Tibial artery (tissue), 4 donors: Measurements from ENCODE around the gene RCOR2.

Source experiments
- DNase-seq, 2 donors: peaks; one replicate each; pipeline ENCODE4 v3.0.0-alpha.2; 2019
- H3K27ac ChIP-seq, 2 donors: fragments of 200-600 bp; sonication (generic) in 1 of 2; 1 replicate in 1 of 2; 2 replicates in 1 of 2; pipeline ENCODE4 v1.5.1; 2018 to 2019; ENCODE audit warnings: mild to moderate bottlenecking in 1 of 2
- H3K27me3 ChIP-seq, 2 donors: fragments of 200-600 bp; sonication (generic) in 1 of 2; one replicate each; pipeline versions ENCODE4 v1.5.1 to v1.6.0; 2016 to 2019
- H3K36me3 ChIP-seq, 3 donors: fragments of 200-600 bp; sonication (generic) in 2 of 3; one replicate each; pipeline ENCODE4 v1.5.1; 2016 to 2019; ENCODE audit warnings: mild to moderate bottlenecking in 2 of 3
- H3K4me1 ChIP-seq, 4 donors: fragments of 200-600 bp; sonication (generic) in 2 of 4; 1 replicate in 3 of 4; 2 replicates in 1 of 4; pipeline ENCODE4 v1.5.1; 2016 to 2019
- H3K4me3 ChIP-seq, 2 donors: fragments of 200-600 bp; sonication (generic) in 1 of 2; 1 replicate in 1 of 2; 2 replicates in 1 of 2; pipeline ENCODE4 v1.5.1; 2018 to 2019; ENCODE audit warnings: mild to moderate bottlenecking in 2 of 2
- H3K9me3 ChIP-seq, 3 donors: fragments of 200-600 bp; sonication (generic) in 1 of 3; one replicate each; pipeline ENCODE4 v1.5.1; 2016 to 2019
- intact Hi-C: fragments of 100-400 bp; cut with DNase I; formaldehyde crosslinking; loops from one replicate; pipeline ENCODE4 v1.15.0; 2023; ENCODE audit warnings: low total_unique reads
- TF ChIP-seq, protein P1 (sequence below), 2 experiments: fragments of 200-600 bp in 1 of 2; fragments of 450-650 bp in 1 of 2; IDR thresholded peaks; one replicate each; pipeline ENCODE4 v1.5.1; 2017 to 2019; ENCODE audit warnings: antibody characterized with exemption in 2 of 2, mild to moderate bottlenecking in 1 of 2, moderate library complexity in 1 of 2

RCOR2 gene

DNA sequence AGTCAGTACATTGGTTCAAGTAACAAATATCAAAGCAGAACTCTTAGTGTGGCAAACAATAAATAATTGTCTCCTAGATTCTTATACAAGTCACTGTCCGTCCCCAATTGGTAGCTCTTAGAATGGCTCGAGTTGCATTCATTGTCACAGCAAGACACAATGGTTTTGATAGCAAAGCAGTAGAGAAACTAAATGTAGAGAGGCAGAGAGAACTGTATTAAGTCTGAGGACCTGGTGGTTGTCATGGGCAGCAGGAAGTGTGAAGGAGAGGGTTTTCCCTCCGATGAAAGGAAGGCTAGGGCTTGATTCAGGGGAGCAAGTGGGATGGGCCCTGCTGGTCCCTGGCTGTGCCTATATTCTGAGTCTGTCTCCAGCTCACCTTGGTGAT is 36.6 kb downstream of the RCOR2 start:
- intact Hi-C loops = no loop called here
- Histone ChIP-seq H3K27ac (no peak overlapping the region), H3K9me3 (no peaks in the 10 kb centered on the region), H3K4me3 (no peak overlapping the region), H3K36me3 (peaks cover 0 to 5% (median 0%) of the 10 kb centered on the region in 3 donors), H3K27me3 (no peaks in the 10 kb centered on the region), H3K4me1 (peaks cover 0 to 36% (median 7%) of the 10 kb centered on the region in 4 donors)
- TF ChIP-seq, protein P1, sequence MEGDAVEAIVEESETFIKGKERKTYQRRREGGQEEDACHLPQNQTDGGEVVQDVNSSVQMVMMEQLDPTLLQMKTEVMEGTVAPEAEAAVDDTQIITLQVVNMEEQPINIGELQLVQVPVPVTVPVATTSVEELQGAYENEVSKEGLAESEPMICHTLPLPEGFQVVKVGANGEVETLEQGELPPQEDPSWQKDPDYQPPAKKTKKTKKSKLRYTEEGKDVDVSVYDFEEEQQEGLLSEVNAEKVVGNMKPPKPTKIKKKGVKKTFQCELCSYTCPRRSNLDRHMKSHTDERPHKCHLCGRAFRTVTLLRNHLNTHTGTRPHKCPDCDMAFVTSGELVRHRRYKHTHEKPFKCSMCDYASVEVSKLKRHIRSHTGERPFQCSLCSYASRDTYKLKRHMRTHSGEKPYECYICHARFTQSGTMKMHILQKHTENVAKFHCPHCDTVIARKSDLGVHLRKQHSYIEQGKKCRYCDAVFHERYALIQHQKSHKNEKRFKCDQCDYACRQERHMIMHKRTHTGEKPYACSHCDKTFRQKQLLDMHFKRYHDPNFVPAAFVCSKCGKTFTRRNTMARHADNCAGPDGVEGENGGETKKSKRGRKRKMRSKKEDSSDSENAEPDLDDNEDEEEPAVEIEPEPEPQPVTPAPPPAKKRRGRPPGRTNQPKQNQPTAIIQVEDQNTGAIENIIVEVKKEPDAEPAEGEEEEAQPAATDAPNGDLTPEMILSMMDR (IDR thresholded peaks at IDR 0.05) = no peak
- DNase-seq = no peak

- Histone ChIP-seq H3K36me3 (peaks cover 0 to 5% (median 0%) of the 10 kb centered on the region in 3 donors), H3K9me3 (no peaks in the 10 kb centered on the region), H3K27me3 (no peaks in the 10 kb centered on the region), H3K27ac (no peak overlapping the region), H3K4me1 (peaks cover 0 to 32% (median 10%) of the 10 kb centered on the region in 4 donors), H3K4me3 (no peak overlapping the region)
- TF ChIP-seq, protein P1 (IDR thresholded peaks at IDR 0.05) = no peak
- intact Hi-C loops = no loop called here
- no peak for DNase-seq
These were observed 37.2 kb downstream of the RCOR2 start for GRCh38 chr11:63879598-63880402.

DNA sequence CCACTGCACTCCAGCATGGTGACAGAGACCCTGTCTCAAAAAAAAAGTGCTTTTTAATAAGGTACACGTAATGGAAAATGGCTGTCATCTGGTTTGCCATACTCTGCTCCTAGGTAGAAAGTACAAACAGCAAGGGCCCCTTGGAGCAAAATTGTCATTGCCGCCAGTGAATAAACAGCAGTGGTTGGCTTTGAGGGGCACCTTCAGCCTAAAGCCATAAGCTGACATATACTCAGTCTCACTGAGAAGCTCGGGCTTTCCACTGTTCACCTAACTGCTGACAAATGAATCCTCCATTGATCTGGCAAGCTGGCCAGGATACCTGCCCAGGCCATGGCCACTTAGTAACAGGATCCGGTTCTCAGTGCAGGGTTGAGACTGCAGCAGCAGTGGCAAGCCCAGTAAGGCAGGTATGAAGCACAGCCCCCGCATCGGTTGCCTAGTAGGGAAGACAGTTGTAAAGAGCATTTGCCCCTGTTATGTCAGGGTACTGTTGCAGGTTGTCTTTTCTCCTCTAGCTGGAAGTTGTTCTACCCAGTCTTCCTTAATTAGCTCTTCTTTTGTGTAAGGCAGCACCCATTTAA is 39.2 kb downstream of the RCOR2 start:
- Histone ChIP-seq H3K4me1 (peaks cover 0 to 40% (median 29%) of the 10 kb centered on the region in 4 donors), H3K9me3 (no peaks in the 10 kb centered on the region), H3K36me3 (peaks cover 0 to 5% (median 0%) of the 10 kb centered on the region in 3 donors), H3K27me3 (no peaks in the 10 kb centered on the region), H3K4me3 (no peak overlapping the region), H3K27ac (no peak overlapping the region)
- TF ChIP-seq, protein P1 (IDR thresholded peaks at IDR 0.05) = no peak
- no peak for DNase-seq
- intact Hi-C loops = no loop called here

DNA sequence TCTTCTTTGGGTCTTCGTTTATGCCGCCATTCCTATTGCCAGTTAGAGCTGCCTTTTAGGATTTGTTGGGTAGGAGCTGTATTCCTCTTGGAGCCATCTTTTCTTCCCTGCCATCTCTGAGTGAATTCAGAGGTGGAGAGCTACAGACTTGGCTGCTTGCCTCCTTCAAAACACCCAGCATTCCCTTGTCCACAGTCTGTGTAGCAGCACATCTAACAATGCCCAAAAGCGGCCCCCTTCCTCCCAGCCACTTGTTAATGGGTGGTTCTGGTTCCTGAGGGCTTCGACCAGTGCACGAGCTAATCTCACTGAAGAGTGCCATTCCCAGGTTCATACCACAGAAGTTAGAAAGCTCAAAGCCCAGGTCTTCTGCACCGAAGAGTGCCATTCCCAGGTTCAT is 40.3 kb downstream of the RCOR2 start:
- H3K27ac ChIP-seq = no peak overlapping the region

DNA sequence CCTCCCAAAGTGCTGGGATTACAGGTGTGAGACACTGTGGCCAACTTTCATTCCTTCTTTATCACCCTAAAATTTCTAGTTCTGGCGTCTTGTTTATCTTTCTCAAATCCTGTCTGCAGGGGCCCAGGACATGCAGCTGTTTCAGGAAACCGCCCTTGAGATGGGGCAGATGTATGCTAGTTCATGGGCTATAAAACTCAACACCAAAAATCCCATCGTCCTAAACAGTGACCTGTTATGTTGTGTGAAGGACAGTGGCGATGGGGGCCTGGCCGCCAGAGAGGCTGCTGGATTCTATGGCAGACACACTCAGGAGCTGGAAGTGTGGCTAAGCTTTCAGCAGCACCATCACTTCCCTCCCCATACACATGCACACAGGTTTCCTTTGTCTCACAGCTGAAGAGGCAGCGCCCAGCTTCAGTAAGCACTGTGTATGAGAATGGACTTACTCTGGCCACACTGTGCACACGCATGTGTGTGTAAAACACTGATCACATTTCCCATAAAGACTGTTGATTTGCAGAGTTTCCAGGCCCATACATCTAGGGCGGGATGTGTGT is 41.4 kb downstream of the RCOR2 start:
- intact Hi-C loops = no loop called here
- Histone ChIP-seq H3K27me3 (no peaks in the 10 kb centered on the region), H3K27ac (no peak overlapping the region), H3K36me3 (peaks cover 0 to 5% (median 0%) of the 10 kb centered on the region in 3 donors), H3K4me3 (no peak overlapping the region), H3K9me3 (no peaks in the 10 kb centered on the region), H3K4me1 (peaks cover 0 to 58% (median 40%) of the 10 kb centered on the region in 4 donors)
- no peak for DNase-seq
- TF ChIP-seq, protein P1 (IDR thresholded peaks at IDR 0.05) = no peak

More for the DNA sequence above, 40.3 kb downstream of the RCOR2 start:
- TF ChIP-seq, protein P1 (IDR thresholded peaks at IDR 0.05) = no peak
- Histone ChIP-seq H3K4me3 (no peak overlapping the region), H3K36me3 (peaks cover 0 to 5% (median 0%) of the 10 kb centered on the region in 3 donors), H3K27me3 (no peaks in the 10 kb centered on the region), H3K9me3 (no peaks in the 10 kb centered on the region), H3K4me1 (peaks cover 0 to 50% (median 35%) of the 10 kb centered on the region in 4 donors)
- DNase-seq = no peak
- intact Hi-C loops = no loop called here
